ENCODE results near the gene WDR37. TPM values are rescaled to one million over a fixed set of nuclear protein-coding genes. Genes with fewer than 3 reads are reported as not detected.

The WDR37 gene
- polyA plus RNA-seq, 12 donors, result 7.6 to 13.3 (median 10.6) TPM; not detected in 1

- DNase-seq, result no peak
Measured at GRCh38 chr10:1074052-1074747, 18.0 kb downstream of the WDR37 start.

- DNase-seq, result no peak
Measured at GRCh38 chr10:1074748-1075308, 18.6 kb downstream of the WDR37 start.

- DNase-seq, result no peak
Measured at GRCh38 chr10:1078668-1079067, 22.5 kb downstream of the WDR37 start.

GRCh38 chr10:1083581-1083980 is 27.4 kb downstream of the WDR37 start:
- DNase-seq, result no peak

GRCh38 chr10:1084011-1084950 is 28.1 kb downstream of the WDR37 start:
- no peak for DNase-seq

- no peak for DNase-seq
Measured at GRCh38 chr10:1085258-1085657, 29.1 kb downstream of the WDR37 start.

- no peak for DNase-seq
Measured at GRCh38 chr10:1086787-1087186, 30.6 kb downstream of the WDR37 start.

- DNase-seq, result no peak
Measured at GRCh38 chr10:1089017-1089689, 33.0 kb downstream of the WDR37 start.

- DNase-seq, result no peak
Measured at GRCh38 chr10:1090696-1091095, 34.5 kb downstream of the WDR37 start.

- DNase-seq, result no peak
Measured at GRCh38 chr10:1093696-1094095, 37.5 kb downstream of the WDR37 start.

GRCh38 chr10:1094112-1095057 is 38.2 kb downstream of the WDR37 start:
- DNase-seq, result no peak

- no peak for DNase-seq
Measured at GRCh38 chr10:1095498-1095897, 39.3 kb downstream of the WDR37 start.

- no peak for DNase-seq
Measured at GRCh38 chr10:1096287-1096889, 40.2 kb downstream of the WDR37 start.

GRCh38 chr10:1097436-1097835 is 41.3 kb downstream of the WDR37 start:
- DNase-seq, result no peak

GRCh38 chr10:1100143-1100542 is 44.0 kb downstream of the WDR37 start:
- no peak for DNase-seq

GRCh38 chr10:1100691-1101368 is 44.6 kb downstream of the WDR37 start:
- DNase-seq, result no peak

GRCh38 chr10:1101946-1102345 is 45.8 kb downstream of the WDR37 start:
- DNase-seq, result no peak

GRCh38 chr10:1102416-1102815 is 46.2 kb downstream of the WDR37 start:
- DNase-seq, result no peak

- no peak for DNase-seq
Measured at GRCh38 chr10:1102831-1103230, 46.6 kb downstream of the WDR37 start.

- DNase-seq, result no peak
Measured at GRCh38 chr10:1103551-1103950, 47.4 kb downstream of the WDR37 start.

All from muscle of arm (tissue), 12 donors.